Large intestine (tissue), 3 donors: Measurements from ENCODE around the gene DNM3. TPM values are rescaled to one million over a fixed set of nuclear protein-coding genes. Genes with fewer than 3 reads are reported as not detected.
"Not testable (repeated sequence)": the region's sequence is repeated elsewhere in the genome, so short reads cannot be mapped to it uniquely, and the experiment has no call there.

Experiments
- DNase-seq, 2 donors: peaks; one replicate each; pipeline versions ENCODE4 v3.0.0 to v3.0.0-alpha.2; 2013
- H3K27ac ChIP-seq: one replicate; pipeline ENCODE4 v1.5.1; 2013; ENCODE audit warnings: low read length
- H3K27me3 ChIP-seq: 2 replicates; pipeline ENCODE4 v1.6.1; 2013; ENCODE audit warnings: low read length; ENCODE audit not compliant: control insufficient read depth, insufficient read depth
- H3K36me3 ChIP-seq: 2 replicates; pipeline ENCODE4 v1.6.1; 2013; ENCODE audit warnings: low read length; ENCODE audit not compliant: control insufficient read depth, insufficient read depth
- H3K4me1 ChIP-seq: one replicate; pipeline ENCODE4 v1.6.1; 2013; ENCODE audit warnings: low read length; ENCODE audit not compliant: control insufficient read depth, insufficient read depth
- H3K4me3 ChIP-seq: one replicate; pipeline ENCODE4 v1.5.1; 2013; ENCODE audit warnings: low read length
- H3K9me3 ChIP-seq: one replicate; pipeline ENCODE4 v1.6.1; 2013; ENCODE audit warnings: mild to moderate bottlenecking, low read depth, low read length, moderate library complexity; ENCODE audit not compliant: control insufficient read depth
- WGBS: methylation state at CpG from one replicate; pipeline ENCODE4 v1.1.5; 2013; ENCODE audit warnings: low lambda C conversion rate; ENCODE audit not compliant: insufficient coverage; 5-methylcytosine and 5-hydroxymethylcytosine counted together
- polyA plus RNA-seq: library from polyadenylated mRNA; unstranded; fragments of 120-200 nt; gene quantifications from one replicate; pipeline ENCODE4 v1.2.1, GENCODE V29; 2013

Gene DNM3
- polyA plus RNA-seq, 1 donor = 2.2 TPM

DNA sequence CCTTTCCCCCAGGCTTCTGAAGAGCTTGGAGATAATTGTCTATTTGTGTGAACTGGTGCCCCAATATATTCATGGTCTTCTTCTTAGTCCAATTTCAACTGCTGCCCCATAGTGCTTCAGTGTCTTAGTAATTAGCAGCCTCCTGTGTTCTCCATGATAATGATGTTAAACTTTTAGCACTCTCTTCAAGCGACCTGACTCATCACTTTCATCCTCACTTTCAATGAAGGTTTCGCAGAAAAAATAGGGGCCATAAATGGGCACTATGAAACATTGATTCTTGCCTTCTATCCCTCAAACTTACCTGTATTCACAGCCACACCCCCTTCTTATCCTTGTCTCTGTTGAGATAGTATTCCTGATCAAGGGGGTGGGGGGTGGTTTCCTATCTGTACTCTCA lies 210.6 kb downstream of the DNM3 start:
- 75% methylated on average over 2 of the region's 2 CpGs for WGBS
- Histone ChIP-seq H3K4me1 (no peaks in the 10 kb centered on the region), H3K4me3 (no peak overlapping the region), H3K36me3 (no peaks in the 10 kb centered on the region), H3K27ac (no peak overlapping the region), H3K27me3 (no peaks in the 10 kb centered on the region), H3K9me3 (no peaks in the 10 kb centered on the region)
- no peak for DNase-seq

- Histone ChIP-seq H3K4me3 (no peak overlapping the region), H3K27me3 (no peaks in the 10 kb centered on the region), H3K36me3 (no peaks in the 10 kb centered on the region), H3K27ac (no peak overlapping the region), H3K4me1 (no peaks in the 10 kb centered on the region), H3K9me3 (no peaks in the 10 kb centered on the region)
- 83% methylated on average over 1 of the region's 1 CpG for WGBS
- no peak for DNase-seq
Observed at GRCh38 chr1:172054172-172054571, 212.9 kb downstream of the DNM3 start.

- H3K4me1 ChIP-seq, H3K27me3 ChIP-seq, H3K9me3 ChIP-seq, H3K27ac ChIP-seq, H3K4me3 ChIP-seq, DNase-seq, H3K36me3 ChIP-seq: not testable (repeated sequence)
- no CpG with 5 or more reads among the region's 23 CpGs for WGBS
Observed at GRCh38 chr1:172055816-172056419, 214.6 kb downstream of the DNM3 start.

DNA sequence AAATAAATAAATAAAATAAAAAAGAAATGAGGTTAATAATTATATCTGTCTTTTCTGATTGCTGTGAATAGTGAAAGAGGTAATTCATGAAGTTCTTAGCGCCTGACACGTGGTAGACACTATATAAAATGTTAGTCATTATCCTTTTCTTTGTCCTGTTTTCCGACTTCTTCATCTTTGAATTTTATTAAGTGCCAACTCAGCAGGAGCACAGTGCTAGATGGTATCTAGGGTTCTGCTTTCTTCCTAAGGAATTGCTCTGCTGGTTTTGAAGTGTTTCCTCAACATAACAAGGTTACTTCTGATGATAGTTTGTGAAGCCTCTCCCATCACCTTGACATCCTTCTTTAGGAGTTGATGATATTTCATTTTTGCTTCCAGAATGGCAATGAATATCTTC lies 227.0 kb downstream of the DNM3 start:
- no peak overlapping the region for H3K27ac ChIP-seq
- no peak for DNase-seq
- H3K9me3 ChIP-seq = no peaks in the 10 kb centered on the region
- no peaks in the 10 kb centered on the region for H3K27me3 ChIP-seq
- WGBS = 100% methylated on average over 3 of the region's 3 CpGs
- H3K4me1 ChIP-seq = no peaks in the 10 kb centered on the region
- no peaks in the 10 kb centered on the region for H3K36me3 ChIP-seq
- H3K4me3 ChIP-seq = no peak overlapping the region

GRCh38 chr1:172069051-172069450 lies 227.8 kb downstream of the DNM3 start:
- Histone ChIP-seq H3K27me3 (no peaks in the 10 kb centered on the region), H3K27ac (no peak overlapping the region), H3K4me1 (no peaks in the 10 kb centered on the region), H3K9me3 (no peaks in the 10 kb centered on the region), H3K4me3 (no peak overlapping the region), H3K36me3 (no peaks in the 10 kb centered on the region)
- DNase-seq = no peak

DNA sequence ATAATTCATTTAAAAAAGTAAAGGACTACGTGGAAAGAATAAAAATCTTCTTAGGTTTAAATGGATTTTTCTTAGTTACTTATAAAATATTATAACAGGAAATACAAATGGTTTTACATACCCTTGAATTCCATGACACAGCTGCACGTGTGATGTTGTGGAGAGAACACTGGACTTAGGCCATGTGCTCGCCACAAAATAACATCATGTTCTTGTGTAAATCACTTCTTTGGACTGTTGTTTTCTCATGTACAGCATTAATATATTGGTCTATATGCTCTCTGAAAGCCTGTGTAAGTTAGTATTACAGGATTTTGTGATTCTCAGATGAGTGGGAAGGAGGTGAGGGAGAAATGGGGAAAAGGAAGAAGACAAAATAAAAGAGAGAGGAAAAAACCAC lies 228.2 kb downstream of the DNM3 start:
- Histone ChIP-seq H3K27ac (no peak overlapping the region), H3K4me1 (no peaks in the 10 kb centered on the region), H3K4me3 (no peak overlapping the region), H3K9me3 (no peaks in the 10 kb centered on the region), H3K27me3 (no peaks in the 10 kb centered on the region), H3K36me3 (no peaks in the 10 kb centered on the region)
- no peak for DNase-seq
- WGBS = 93% methylated on average over 1 of the region's 3 CpGs

DNA sequence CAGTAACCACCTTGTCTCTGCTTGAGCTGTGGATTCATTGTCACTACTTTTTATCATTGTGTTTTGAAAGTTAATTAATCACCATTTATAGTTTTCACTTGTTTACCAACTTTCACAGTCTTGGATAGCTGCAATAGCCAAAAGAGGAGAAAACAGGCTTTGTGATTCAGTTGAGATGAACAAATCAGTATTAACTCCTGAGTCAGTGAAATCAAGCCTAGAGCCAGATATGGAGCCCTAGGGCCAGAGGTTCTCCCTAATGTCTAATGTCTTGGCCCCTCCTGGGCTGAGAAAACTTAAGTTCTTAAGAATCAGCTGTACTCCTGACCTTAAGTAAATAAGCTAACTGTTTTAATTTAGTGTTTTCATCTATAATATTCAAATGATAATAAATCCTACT lies 228.8 kb downstream of the DNM3 start:
- Histone ChIP-seq H3K27ac (no peak overlapping the region), H3K4me3 (no peak overlapping the region), H3K4me1 (no peaks in the 10 kb centered on the region), H3K27me3 (no peaks in the 10 kb centered on the region), H3K9me3 (no peaks in the 10 kb centered on the region), H3K36me3 (no peaks in the 10 kb centered on the region)
- no peak for DNase-seq

DNA sequence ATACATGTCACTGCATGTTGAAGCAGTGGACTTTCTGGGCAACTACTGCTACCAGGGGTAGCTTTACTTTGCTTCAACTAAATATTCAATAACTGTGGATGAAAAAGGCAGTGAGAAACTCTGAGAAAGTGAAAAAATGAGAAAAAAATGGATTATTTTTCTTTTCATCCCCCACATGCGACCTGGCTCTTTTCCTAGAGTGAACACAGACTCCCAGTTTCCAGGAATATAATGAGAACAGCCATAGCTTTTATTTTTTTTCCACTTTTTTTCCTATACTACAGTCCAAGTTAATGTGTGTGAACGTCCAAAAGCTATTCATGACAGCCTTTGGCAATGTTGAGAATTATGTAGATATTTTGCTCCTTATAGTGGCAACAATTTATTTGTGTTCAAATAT lies 230.4 kb downstream of the DNM3 start:
- Histone ChIP-seq H3K27me3 (no peaks in the 10 kb centered on the region), H3K4me3 (no peak overlapping the region), H3K36me3 (no peaks in the 10 kb centered on the region), H3K9me3 (no peaks in the 10 kb centered on the region), H3K27ac (no peak overlapping the region), H3K4me1 (no peaks in the 10 kb centered on the region)
- DNase-seq = peak; percentile 10 to 13
- WGBS = 60% methylated on average over 1 of the region's 2 CpGs

DNA sequence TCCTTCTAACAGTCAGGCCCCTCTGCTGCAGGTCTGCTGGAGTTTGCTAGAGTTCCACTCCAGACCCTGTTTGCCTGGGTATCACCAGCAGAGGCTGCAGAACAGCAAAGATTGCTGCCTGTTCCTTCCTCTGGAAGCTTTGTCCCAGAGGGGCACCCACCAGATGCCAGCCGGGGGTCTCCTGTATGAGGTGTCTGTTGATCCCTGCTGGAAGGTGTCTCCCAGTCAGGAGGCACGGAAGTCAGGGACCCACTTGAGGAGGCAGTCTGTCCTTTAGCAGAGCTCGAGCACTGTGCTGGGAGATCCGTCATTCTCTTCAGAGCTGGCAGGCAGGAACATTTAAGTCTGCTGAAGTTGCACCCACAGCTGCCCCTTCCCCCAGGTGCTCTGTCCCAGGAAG lies 238.6 kb downstream of the DNM3 start:
- not testable (repeated sequence) for H3K27ac ChIP-seq, H3K4me3 ChIP-seq, H3K9me3 ChIP-seq, H3K36me3 ChIP-seq, DNase-seq, H3K27me3 ChIP-seq, H3K4me1 ChIP-seq
- WGBS = no CpG with 5 or more reads among the region's 4 CpGs

DNA sequence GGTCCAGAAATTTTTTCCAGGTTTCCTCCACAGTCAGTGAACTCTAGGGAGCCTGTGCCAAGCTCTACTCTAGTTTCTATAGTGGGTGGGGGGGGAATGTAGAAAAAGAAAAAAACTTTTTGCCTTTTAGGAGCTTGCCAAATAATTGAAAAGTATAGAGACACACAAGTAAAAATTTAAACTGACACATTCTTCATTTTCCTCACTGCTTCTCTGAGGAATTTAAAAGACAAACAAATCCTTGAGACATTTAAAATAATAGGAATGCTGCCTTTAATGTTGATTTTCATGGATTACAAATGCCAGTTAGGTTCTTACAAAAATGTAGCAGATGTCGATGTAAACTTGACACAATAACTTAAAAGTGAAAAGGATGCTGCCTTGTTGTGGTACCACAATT lies 241.9 kb downstream of the DNM3 start:
- no peak for DNase-seq
- no CpG with 5 or more reads among the region's 1 CpG for WGBS
- no peaks in the 10 kb centered on the region for H3K27me3 ChIP-seq
- H3K36me3 ChIP-seq = no peaks in the 10 kb centered on the region
- no peaks in the 10 kb centered on the region for H3K4me1 ChIP-seq
- no peak overlapping the region for H3K27ac ChIP-seq
- H3K9me3 ChIP-seq = no peaks in the 10 kb centered on the region
- no peak overlapping the region for H3K4me3 ChIP-seq

GRCh38 chr1:172084876-172085275 lies 243.6 kb downstream of the DNM3 start:
- Histone ChIP-seq H3K4me1 (peaks cover 2% of the 10 kb centered on the region), H3K4me3 (no peak overlapping the region), H3K9me3 (no peaks in the 10 kb centered on the region), H3K36me3 (no peaks in the 10 kb centered on the region), H3K27me3 (no peaks in the 10 kb centered on the region), H3K27ac (no peak overlapping the region)
- 77% methylated on average over 2 of the region's 2 CpGs for WGBS
- DNase-seq = no peak
